T-helper 9 cell (primary cell): ENCODE results near the gene MUC12.
"Not testable (repeated sequence)": the region's sequence is repeated elsewhere in the genome, so short reads cannot be mapped to it uniquely, and the experiment has no call there.

Source experiments
- DNase-seq: peaks from one replicate; pipeline ENCODE4 v3.0.0-alpha.2; 2020
- total RNA-seq, 2 donors: gene quantifications; one replicate each; lab custom pipeline; 2026; lab: John Stamatoyannopoulos, UW

MUC12 gene, protein sequence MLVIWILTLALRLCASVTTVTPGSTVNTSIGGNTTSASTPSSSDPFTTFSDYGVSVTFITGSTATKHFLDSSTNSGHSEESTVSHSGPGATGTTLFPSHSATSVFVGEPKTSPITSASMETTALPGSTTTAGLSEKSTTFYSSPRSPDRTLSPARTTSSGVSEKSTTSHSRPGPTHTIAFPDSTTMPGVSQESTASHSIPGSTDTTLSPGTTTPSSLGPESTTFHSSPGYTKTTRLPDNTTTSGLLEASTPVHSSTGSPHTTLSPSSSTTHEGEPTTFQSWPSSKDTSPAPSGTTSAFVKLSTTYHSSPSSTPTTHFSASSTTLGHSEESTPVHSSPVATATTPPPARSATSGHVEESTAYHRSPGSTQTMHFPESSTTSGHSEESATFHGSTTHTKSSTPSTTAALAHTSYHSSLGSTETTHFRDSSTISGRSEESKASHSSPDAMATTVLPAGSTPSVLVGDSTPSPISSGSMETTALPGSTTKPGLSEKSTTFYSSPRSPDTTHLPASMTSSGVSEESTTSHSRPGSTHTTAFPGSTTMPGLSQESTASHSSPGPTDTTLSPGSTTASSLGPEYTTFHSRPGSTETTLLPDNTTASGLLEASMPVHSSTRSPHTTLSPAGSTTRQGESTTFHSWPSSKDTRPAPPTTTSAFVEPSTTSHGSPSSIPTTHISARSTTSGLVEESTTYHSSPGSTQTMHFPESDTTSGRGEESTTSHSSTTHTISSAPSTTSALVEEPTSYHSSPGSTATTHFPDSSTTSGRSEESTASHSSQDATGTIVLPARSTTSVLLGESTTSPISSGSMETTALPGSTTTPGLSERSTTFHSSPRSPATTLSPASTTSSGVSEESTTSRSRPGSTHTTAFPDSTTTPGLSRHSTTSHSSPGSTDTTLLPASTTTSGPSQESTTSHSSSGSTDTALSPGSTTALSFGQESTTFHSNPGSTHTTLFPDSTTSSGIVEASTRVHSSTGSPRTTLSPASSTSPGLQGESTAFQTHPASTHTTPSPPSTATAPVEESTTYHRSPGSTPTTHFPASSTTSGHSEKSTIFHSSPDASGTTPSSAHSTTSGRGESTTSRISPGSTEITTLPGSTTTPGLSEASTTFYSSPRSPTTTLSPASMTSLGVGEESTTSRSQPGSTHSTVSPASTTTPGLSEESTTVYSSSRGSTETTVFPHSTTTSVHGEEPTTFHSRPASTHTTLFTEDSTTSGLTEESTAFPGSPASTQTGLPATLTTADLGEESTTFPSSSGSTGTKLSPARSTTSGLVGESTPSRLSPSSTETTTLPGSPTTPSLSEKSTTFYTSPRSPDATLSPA (N-terminal part only)
- total RNA-seq, result 0.14 to 0.24 reads per million in 2 donors

DNA sequence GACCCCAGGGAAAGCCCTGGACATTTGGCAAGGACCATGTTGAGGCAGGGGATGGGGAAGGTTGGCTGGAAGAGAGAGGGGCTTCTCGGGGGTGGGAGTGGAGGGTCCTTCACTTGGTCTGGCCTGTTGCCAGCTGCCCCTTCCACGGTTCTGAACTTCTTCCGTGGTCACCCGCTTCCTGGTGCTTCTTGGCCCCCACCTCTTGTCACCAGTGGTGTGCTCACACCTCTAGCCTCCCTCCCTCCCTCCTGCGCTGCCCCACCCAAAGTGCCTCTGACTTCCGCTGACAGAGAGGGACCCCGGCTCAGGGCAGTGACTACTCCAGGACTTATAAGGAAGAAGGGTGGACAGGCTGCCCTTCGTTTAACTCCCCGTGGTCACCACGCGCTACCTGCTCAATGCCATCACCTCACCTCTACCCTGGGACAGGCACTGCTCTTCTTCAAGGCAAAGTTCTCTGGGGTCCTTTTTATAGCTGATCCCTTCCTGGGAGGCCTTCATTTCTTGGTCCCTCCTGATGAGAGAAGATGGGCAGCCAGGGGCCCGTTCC is at the start of gene MUC12:
MUC12 (plus strand) TSS at position 500 of the 550 bp plus-strand sequence. CDS start 58 bp downstream, outside the sequence.
- no peak for DNase-seq

DNA sequence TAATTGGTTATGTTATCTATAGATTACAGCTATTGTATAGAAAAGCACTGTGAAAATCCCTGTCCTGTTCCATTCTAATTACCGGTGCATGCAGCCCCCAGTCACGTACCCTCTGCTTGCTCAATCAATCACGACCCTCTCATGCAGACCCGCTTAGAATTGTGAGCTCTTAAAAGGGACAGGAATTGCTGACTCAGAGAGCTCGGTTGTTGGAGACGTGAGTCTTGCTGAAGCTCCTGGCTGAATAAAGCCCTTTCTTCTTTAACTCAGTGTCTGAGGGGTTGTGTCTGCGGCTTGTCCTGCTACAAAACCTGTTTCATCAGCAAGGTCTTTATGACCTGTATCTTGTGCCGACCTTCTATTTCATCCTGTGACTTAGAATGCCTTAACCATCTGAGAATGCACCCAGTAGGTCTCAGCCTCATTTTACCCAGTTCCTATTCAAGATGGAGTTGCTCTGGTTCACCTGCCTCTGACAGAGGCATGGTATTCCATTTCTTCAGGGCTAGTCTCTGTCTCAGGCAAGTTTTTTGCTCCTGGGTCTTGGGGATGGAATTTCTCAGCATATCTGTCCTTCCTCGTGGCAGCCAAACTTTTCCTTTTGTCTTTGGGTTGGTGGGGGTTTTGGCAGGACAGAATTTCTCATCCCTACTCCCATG is 49.5 kb upstream of the MUC12 start:
- DNase-seq, result not testable (repeated sequence)

DNA sequence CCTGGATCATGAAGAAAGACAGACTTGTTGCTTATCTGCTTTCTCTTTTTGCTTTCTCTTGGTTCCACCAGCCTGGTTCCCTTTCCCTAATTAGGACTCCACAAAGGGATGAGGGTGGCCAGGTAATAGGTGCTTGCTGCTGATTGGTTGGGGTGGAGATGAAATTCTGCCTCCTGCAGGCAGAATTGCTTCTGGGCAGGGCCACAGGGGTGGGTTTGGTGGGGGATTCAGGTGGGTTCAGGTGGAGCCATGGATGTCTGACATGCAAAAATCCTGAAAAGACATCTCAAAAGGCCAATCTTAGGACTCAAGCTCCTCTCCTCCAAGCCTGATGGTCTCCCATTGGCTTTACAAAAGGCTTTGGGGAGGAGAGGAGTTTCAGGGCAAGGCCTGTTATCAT is 48.3 kb upstream of the MUC12 start:
- DNase-seq, result no peak

DNA sequence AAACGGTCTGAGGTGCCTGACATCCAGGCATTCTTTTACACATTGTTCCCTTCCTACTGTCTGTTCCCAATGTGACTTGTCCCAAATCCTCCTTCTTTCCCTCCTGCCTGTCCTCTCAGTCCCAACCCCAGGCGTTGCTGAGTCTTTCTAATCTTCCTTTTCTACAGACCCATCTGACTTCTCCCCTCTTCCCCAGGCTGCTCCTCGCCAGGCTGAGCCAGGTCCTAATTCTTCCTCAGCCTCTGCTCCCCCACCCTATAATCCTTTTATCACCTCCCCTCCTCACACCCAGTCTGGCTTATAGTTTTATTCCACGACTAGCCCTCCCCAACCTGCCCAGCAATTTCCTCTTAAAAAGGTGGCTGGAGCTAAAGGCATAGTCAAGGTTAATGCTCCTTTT is 45.7 kb upstream of the MUC12 start:
- DNase-seq, result not testable (repeated sequence)

DNA sequence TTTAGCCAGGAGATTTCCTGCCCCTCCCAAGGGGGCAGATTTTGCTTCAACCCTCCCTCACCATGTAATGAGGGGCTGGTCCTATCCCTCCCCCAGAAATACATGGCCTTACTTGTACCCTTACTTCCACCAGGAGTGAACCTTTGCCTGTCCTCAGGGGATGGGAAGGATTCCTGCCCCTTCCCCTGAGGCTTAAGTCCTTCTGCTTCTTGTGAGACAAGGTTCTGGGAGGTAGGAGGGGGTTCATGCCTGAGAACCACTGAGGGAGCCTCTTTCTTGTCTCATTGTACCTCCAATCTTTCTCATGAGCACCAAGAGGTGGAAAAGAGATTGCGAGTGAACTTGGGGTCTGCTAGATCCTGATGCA is 39.6 kb upstream of the MUC12 start:
- no peak for DNase-seq

DNA sequence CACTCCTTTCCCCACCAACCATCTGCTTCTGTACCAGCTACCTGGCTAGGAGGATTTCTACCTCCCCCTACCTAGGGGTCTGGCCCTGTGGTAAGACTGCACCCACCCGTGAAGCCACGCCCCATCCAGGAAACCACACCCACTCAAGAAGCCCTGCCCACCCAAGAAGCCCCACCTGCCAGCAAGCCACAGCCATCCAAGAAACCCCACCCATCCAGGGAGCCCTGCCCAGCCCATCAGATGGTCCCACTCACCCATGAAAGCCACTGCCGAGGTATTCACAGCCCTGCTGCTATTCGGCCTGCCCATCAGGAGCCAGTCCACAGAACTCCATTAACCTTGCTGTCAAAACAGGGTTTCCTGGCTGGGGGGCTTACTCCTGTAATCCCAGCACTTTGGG is 35.6 kb upstream of the MUC12 start:
- DNase-seq, result no peak

DNA sequence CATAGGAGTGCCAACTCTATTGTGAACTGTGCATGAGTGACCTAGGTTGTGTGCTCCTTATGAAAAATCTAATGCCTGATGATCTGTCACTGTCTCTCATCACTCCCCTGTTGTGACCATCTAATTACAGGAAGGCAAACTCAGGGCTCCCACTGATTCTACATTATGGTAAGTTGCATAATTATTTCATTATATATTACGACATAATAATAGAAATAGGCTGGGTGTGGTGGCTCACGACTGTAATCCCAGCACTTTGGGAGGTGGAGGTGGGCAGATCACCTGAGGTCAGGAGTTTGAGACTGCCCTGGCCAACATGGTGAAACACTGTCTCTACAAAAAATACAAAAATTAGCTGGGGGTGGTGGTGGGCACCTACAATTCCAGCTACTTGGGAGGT is 34.0 kb upstream of the MUC12 start:
- not testable (repeated sequence) for DNase-seq

DNA sequence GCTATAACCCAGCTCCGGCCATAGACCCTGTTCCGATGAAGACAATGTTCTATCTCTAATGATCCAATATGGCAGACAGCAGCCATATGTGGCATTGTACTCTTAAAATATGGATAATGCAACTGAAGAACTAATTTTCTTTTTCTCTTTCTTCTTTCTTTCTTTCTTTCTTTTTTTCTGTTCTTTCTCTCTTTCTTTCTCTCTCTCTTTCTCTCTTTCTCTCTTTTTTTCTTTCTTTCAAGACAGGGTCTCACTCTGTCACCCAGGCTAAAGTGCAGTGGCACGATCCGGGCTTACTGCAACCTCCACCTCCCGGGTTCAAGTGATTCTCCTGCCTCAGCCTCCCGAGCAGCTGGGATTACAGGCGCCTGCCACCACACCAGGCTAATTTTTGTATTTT is 33.2 kb upstream of the MUC12 start:
- not testable (repeated sequence) for DNase-seq

DNA sequence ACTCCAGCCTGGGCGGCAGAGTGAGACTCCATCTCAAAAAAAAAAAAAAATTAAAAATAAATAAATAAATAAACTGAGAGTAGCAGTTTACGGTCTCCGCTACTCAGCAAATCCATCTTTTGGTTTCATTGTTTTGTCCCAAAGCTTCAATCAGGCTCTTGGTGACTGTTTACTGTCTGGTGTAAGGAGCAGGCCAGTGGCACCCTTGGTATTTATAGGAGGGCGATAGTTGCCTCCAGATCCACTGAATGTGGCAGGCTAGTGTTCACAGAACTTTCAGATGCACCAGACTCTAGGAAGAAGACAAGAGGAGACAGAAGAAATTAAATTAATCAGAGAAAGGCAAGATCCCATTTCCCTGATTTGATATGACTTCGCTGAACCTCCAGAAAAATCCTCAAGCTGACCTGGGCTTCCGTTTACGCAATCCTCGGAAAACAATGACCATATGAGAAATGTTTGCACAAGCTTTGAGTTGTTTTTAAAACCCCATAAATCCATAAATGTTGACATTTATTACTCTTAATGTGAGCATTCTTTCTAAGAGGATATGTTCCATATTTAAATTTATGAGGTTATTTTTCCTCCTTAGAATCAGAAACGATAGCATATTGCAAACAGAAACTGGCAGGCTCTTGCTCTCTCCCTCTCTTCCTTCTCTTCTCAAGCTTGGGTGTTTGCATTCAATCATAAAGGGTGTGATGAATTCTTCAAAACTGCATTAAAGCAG is 27.2 kb upstream of the MUC12 start:
- DNase-seq, result no peak

DNA sequence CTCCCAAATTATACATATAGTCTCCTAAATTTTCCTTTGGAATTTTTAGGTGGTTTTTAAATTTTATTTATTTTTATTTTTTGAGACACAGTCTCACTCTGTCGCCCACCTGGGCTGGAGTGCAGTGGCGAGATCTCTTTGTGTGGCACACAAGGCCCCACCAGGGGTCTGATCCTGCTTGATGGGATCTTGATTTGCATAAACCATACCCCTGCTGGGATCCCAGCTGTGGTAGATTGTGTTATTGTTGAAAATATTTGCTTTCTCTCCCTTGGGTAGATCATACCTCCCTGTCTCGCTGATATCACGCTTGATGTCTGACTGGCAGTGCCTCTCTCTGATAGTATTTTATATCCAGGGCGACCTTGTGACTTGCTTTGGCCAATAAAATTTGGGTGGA is 25.7 kb upstream of the MUC12 start:
- DNase-seq, result no peak

DNA sequence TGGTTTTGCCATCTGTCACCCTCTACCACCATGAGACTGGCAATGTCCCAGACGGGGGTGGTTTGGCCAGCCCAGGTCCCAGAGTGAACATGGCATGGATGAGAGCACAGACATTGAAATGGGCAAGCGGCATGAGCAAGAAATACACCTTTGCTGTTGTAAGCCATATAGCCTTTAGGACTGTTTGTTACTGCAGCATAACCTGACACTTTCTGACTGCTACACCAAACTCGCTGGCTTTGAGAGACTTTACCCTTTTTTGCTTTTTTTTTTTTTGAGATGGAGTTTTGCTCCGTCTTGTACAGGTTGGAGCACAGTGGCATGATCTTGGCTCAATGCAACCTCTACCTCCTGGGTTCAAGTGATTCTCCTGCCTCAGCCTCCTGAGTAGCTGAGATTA is 25.2 kb upstream of the MUC12 start:
- no peak for DNase-seq

DNA sequence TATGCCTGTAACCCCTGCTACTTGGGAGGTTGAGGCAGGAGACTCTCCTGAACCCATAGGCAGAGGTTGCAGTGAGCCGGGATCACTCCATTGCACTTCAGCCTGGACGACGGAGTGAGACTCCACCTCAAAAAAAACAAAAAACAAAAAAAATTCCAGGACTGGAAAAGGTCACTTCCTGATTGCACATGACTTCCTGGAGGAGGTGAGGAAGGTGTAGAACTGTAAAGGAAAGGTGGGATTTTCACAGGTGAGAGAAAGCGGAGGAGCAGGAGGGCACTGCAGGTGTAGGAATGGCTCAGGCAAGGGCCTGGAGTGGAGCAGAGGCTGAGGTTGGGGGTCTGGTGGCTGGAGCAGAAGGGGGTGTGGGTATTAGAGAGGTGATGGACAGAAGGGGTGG is 23.3 kb upstream of the MUC12 start:
- no peak for DNase-seq

DNA sequence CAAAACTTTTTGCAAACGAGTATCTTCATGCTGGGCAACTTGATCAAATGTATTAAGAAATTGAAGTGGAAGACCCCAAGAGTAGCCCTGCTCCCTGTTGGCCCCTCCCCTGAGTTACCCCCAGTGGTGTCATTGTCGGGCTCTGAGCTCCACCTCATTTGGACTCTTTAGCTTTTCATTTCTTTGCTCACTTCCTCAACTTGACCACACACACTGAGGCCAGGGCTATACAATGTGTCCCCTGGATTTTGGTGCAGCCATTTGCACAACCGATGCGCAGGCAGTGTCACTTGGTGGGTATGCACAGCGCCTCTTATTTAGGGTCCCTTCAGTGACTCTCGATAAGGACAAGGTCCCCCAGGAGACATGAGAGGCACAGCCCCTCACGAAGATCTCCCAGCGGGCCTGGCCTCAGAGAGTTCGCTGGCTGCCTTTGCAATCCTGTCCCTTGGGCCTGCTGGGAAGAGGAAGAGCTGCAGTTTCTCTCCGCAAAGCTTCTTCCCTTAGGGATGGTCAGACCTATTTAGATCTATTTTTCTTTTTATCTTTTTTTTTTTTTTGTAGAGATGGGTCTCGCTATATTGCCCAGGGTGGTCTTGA is 22.5 kb upstream of the MUC12 start:
- DNase-seq, result no peak

DNA sequence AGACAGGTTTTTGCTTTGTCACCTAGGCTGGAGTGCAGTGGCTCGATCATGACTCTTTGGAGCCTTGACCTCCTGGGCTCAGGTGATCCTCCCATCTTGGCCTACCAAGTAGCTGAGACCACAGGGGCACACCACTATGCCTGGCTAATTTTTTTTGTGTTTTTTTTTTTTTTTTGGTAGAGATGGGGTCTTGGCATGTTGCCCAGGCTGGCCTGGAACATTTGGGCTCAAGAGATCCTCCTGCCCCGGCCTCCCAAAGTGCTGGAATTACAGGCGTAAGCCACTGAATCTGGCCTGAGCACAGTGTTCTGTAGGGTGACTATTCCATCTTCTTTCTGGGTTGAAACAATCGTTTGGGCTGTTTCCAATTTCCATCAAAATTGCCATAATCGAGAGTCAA is 21.6 kb upstream of the MUC12 start:
- DNase-seq, result no peak

DNA sequence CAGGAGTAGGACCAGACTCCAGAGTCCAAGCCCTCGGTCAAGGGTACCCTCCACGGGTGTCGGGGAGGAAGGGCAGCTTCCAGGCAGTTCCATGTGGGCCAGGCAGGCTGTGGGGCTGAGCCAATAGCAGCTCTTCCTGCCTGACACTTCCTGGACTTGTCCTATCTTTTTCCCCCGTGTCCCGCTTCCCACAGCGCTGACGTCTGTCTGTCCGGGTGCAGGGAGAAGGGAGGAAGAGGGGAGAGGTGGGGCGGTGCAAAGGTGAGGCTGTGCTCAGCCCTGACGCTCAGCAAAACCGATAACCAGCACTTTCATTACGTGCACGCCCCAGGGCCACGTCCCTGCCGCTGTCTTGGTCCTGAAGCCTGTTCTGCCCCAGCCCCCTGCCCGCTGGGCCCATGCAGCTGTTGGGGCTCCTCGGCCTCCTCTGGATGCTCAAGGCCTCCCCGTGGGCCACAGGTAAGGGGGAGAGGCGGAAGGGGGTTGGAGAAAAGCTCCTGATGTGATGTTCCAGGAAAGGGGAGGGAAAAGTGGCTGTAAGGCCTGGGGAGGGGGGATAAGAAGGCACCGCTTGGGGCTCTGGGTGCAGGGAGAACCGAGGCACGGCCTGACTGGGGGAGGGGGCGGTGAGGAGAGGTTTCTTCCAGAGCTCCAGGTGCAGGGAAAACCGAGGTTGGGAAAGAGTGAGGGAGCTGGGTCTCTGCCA is 20.0 kb upstream of the MUC12 start, which contains the start of gene MUC3A:
MUC3A (plus strand) TSS at position 308 of the 706 bp plus-strand sequence; CDS start at position 399, 91 bp downstream.
- no peak for DNase-seq

DNA sequence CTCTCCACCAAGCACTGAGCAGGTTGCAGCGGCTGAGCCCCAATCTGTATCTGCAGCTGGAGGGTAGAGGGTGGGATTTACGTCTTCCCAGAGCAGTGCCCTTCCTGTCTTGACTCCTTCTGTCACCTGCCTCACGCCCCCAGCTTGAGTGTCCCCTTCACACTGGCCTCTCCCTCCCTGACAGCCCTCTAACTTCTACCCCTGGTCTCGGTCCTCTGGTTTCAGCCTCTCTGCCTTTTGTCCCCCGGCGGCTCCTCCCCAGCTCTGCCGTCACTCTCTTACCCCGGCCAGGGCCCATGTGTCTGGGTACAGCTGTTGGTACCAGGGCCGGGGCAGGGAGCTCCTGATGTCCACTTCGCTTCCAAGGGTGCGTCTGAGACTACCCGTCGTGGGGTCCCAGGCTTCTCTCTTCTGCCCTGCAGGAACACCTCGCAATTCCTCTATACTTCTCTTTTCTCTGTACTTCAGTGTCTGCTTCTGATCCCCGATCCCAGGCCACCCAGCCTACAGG is 19.4 kb upstream of the MUC12 start:
- DNase-seq, result no peak

DNA sequence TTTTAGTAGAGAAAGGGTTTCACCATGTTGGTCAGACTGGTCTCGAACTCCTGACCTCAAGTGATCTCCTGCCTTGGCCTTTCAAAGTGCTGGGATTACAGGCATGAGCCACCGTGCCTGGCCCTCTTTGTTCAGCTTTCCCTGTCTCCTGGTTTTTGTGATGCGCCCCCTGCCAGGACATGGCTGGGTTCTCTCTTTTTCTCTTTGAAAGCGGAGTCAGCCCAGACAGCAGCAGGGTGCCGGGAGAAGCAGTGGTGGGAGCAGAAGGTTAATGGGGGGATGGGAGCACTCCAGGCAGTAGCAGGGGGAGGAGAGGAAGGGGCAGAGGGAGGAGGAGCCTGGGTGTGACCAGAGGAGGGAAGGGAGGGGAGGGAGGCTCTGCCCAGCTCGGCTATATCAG is 18.2 kb upstream of the MUC12 start:
- DNase-seq, result no peak

DNA sequence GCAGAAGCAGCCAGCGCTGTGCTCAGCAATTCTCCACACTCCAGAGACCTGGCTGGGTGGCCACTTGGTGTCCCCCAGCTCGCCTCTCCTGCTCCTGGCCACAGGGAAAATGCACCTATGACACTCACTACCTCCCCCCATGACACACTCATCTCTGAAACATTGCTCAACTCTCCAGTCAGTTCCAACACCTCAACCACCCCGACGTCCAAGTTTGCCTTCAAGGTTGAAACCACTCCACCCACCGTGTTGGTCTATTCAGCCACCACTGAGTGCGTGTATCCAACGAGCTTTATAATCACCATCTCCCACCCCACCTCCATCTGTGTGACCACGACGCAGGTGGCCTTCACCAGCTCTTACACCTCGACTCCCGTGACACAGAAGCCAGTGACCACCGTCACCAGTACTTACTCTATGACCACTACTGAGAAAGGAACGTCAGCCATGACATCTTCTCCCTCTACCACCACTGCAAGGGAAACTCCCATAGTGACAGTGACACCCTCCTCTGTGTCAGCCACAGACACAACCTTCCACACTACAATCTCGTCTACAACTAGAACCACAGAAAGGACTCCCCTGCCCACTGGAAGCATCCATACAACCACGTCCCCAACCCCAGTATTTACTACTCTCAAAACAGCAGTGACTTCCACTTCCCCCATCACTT is 17.3 kb upstream of the MUC12 start:
- no peak for DNase-seq

DNA sequence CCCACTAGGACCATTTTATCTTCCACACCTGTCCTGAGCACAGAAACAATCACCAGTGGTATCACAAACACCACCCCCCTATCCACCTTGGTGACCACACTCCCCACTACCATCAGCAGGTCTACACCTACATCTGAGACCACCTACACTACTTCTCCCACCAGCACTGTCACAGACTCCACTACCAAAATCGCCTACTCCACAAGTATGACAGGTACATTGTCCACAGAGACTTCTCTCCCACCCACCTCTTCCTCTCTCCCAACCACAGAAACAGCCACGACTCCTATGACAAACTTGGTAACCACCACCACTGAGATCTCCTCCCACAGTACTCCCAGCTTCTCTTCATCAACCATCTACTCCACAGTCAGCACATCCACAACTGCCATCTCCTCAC is 16.7 kb upstream of the MUC12 start:
- no peak for DNase-seq
